Osteoblast (primary cell): ENCODE results near the gene PIBF1. TPM values are rescaled to one million over a fixed set of nuclear protein-coding genes. Genes with fewer than 3 reads are reported as not detected.

Source experiments
- DNase-seq: peaks from one replicate; pipeline ENCODE4 v3.0.0; 2011; ENCODE audit warnings: low spot score, mixed read lengths; ENCODE audit not compliant: insufficient read length; ENCODE audit errors: missing footprints
- H2AFZ ChIP-seq: 2 replicates; pipeline ENCODE4 v1.6.0; 2011; ENCODE audit warnings: mild to moderate bottlenecking, low read length
- H3K27ac ChIP-seq: 2 replicates; pipeline ENCODE4 v1.5.1; 2011; ENCODE audit warnings: mild to moderate bottlenecking, low read depth, low read length, moderate library complexity
- H3K27me3 ChIP-seq: 2 replicates; pipeline ENCODE4 v1.6.0; 2012; ENCODE audit warnings: mild to moderate bottlenecking, control low read depth, inconsistent platforms, low read length, moderate library complexity; ENCODE audit not compliant: insufficient read depth
- H3K36me3 ChIP-seq: 2 replicates; pipeline ENCODE4 v1.5.1; 2011; ENCODE audit warnings: mild to moderate bottlenecking, low read length, control low read depth, moderate library complexity; ENCODE audit not compliant: insufficient read depth
- H3K4me1 ChIP-seq: 2 replicates; pipeline ENCODE4 v1.5.1; 2011; ENCODE audit warnings: mild to moderate bottlenecking, low read length, control low read depth, moderate library complexity; ENCODE audit not compliant: insufficient read depth
- H3K4me2 ChIP-seq: 2 replicates; pipeline ENCODE4 v1.6.0; 2011; ENCODE audit warnings: mild to moderate bottlenecking, low read length; ENCODE audit not compliant: insufficient read depth
- H3K4me3 ChIP-seq: fragments of 200-600 bp; sonication (generic); 3 replicates; pipeline ENCODE4 v1.5.1; 2012; ENCODE audit warnings: mild to moderate bottlenecking, low read length, inconsistent platforms; ENCODE audit not compliant: insufficient read depth
- H3K79me2 ChIP-seq: 2 replicates; pipeline ENCODE4 v1.6.0; 2012; ENCODE audit warnings: mild to moderate bottlenecking, low read length, control low read depth, inconsistent platforms; ENCODE audit not compliant: insufficient read depth
- H3K9me3 ChIP-seq: 2 replicates; pipeline ENCODE4 v1.5.1; 2011; ENCODE audit warnings: low read depth, low read length, control low read depth
- H4K20me1 ChIP-seq: 2 replicates; pipeline ENCODE4 v1.6.0; 2012; ENCODE audit warnings: mild to moderate bottlenecking, low read length, control low read depth; ENCODE audit not compliant: insufficient read depth
- CTCF ChIP-seq: IDR thresholded peaks from 2 replicates; pipeline ENCODE4 v1.5.1; 2011; ENCODE audit warnings: mild to moderate bottlenecking, low read depth, low read length, moderate library complexity; ENCODE audit errors: extremely low read depth
- total RNA-seq: library from RNA; depleted of rRNA; stranded (reverse); fragments of >200 nt; gene quantifications from 2 replicates; pipeline ENCODE4 v1.2.3, GENCODE V29; 2012

The PIBF1 gene
- total RNA-seq, result 16.5 and 19.9 TPM in 2 replicates

- Histone ChIP-seq H2AFZ (peak within 1 kb of the TSS; percentile 95), H3K4me3 (peak within 1 kb of the TSS; percentile 93), H3K79me2 (peaks cover 91% of the 10 kb centered on the region), H3K4me2 (peak within 1 kb of the TSS; percentile 85), H3K4me1 (peaks cover 12% of the 10 kb centered on the region), H3K27ac (peak within 1 kb of the TSS; percentile 81), H4K20me1 (peaks cover 8% of the 10 kb centered on the region), H3K27me3 (no peaks in the 10 kb centered on the region), H3K9me3 (no peaks in the 10 kb centered on the region), H3K36me3 (peaks cover 22% of the 10 kb centered on the region)
- TF ChIP-seq CTCF, result peak; percentile 7
- DNase-seq, result peak; percentile 96
Observed at GRCh38 chr13:72781451-72782439, at the start of gene PIBF1, which contains the start of gene DIS3. PIBF1 (plus strand) TSS chr13:72782133; CDS start chr13:72783470, 1,337 bp downstream. DIS3 (minus strand) TSS chr13:72781900; CDS start chr13:72781832, 68 bp downstream.

- DNase-seq, result no peak
- Histone ChIP-seq H3K4me2 (no peak overlapping the region), H3K27ac (no peak overlapping the region), H3K36me3 (peaks cover 30% of the 10 kb centered on the region), H3K79me2 (peaks cover 30% of the 10 kb centered on the region), H2AFZ (no peak overlapping the region), H3K4me3 (no peak overlapping the region), H3K27me3 (no peaks in the 10 kb centered on the region), H4K20me1 (no peaks in the 10 kb centered on the region), H3K4me1 (no peaks in the 10 kb centered on the region), H3K9me3 (no peaks in the 10 kb centered on the region)
- TF ChIP-seq CTCF, result no peak
Observed at GRCh38 chr13:72737033-72737432, 44.9 kb upstream of the PIBF1 start.

GRCh38 chr13:72740015-72740414, 41.9 kb upstream of the PIBF1 start:
- Histone ChIP-seq H3K9me3 (no peaks in the 10 kb centered on the region), H3K36me3 (peaks cover 30% of the 10 kb centered on the region), H3K27me3 (no peaks in the 10 kb centered on the region), H3K79me2 (peaks cover 21% of the 10 kb centered on the region), H4K20me1 (no peaks in the 10 kb centered on the region), H3K4me1 (no peaks in the 10 kb centered on the region), H2AFZ (no peak overlapping the region), H3K4me2 (no peak overlapping the region), H3K27ac (no peak overlapping the region), H3K4me3 (no peak overlapping the region)
- no peak for TF ChIP-seq CTCF
- no peak for DNase-seq

- H2AFZ ChIP-seq, result peak overlapping the region; percentile 10
- no peaks in the 10 kb centered on the region for H3K9me3 ChIP-seq
- peaks cover 40% of the 10 kb centered on the region for H3K36me3 ChIP-seq
- no peaks in the 10 kb centered on the region for H3K4me1 ChIP-seq
- no peaks in the 10 kb centered on the region for H4K20me1 ChIP-seq
- no peak overlapping the region for H3K4me2 ChIP-seq
- no peak for TF ChIP-seq CTCF
- H3K27ac ChIP-seq, result peak overlapping the region; percentile 9
- H3K27me3 ChIP-seq, result no peaks in the 10 kb centered on the region
- H3K79me2 ChIP-seq, result peaks cover 14% of the 10 kb centered on the region
- peak; percentile 35 for DNase-seq
- H3K4me3 ChIP-seq, result no peak overlapping the region
Observed at GRCh38 chr13:72745260-72745659, 36.7 kb upstream of the PIBF1 start.
